Activated CD8-positive, alpha-beta memory T cell treated with anti-CD3 and anti-CD28 coated beads, Interleukin-2, amount 50 U/mL, for 24 hours (primary cell): Measurements from ENCODE around the gene TRIM13.
"Not testable (repeated sequence)": the region's sequence is repeated elsewhere in the genome, so short reads cannot be mapped to it uniquely, and the experiment has no call there.

Source experiments
- DNase-seq: peaks from one replicate; pipeline ENCODE4 v3.0.0-alpha.2; 2020; ENCODE audit errors: extremely low read depth

Gene TRIM13, protein sequence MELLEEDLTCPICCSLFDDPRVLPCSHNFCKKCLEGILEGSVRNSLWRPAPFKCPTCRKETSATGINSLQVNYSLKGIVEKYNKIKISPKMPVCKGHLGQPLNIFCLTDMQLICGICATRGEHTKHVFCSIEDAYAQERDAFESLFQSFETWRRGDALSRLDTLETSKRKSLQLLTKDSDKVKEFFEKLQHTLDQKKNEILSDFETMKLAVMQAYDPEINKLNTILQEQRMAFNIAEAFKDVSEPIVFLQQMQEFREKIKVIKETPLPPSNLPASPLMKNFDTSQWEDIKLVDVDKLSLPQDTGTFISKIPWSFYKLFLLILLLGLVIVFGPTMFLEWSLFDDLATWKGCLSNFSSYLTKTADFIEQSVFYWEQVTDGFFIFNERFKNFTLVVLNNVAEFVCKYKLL

GRCh38 chr13:49996951-49997895, at the start of gene TRIM13:
TSS of gene TRIM13 (plus strand) at chr13:49997042. CDS start at chr13:50011941, 14,899 bp downstream.
- DNase-seq, result peak; percentile 57

GRCh38 chr13:49948777-49949270, 48.0 kb upstream of the TRIM13 start:
- DNase-seq, result not testable (repeated sequence)

DNA sequence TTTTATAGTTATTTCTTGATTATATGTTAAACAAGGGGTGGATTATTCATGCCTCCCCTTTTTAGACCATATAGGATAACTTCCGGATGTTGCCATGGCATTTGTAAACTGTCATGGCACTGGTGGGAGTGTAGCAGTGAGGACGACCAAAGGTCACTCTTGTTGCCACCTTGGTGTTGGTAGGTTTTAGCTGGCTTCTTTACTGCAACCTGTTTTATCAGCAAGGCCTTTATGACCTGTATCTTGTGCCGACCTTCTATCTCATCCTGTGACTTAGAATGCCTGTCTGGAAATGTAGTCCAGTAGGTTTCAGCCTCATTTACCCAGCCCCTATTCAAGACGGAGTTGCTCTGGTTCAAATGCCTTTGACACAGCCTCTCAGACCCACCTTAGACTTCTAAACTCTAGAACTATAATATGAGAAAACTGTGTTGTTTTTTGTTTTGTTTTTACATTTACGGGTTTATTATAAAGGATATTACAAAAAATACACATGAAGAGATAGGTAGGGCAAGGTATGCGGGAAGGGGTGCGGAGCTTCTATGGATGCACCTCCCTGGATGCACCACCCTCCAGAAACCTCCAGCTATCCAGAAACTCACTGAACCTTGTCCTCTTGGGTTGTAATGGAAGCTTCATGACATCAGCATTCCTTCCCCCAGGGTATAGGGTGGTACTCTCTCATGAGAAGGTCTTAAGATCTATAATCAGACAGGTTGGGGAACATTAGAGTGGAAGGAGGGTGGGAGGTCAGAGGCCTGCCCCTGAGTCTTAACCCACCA, 44.9 kb upstream of the TRIM13 start:
- DNase-seq, result no peak

DNA sequence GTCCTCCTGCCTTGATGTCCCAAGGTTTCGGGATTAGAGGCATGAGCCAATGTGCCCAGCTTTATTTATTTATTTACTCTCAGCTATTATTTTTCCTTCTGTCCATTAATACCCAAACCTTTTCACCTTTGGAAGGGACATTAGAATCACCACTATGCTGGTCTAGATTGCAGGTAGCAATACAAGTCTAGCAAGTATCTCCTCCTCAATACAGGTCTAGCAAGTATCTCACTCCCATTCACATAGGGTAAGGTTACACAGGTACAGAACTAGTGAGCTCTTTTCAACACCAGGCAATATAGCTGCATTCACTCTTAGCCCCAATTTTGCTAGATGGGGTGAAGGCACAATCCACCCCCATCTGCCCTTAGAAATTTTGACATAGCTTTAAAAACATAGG, 43.3 kb upstream of the TRIM13 start:
- no peak for DNase-seq

- no peak for DNase-seq
Measured at GRCh38 chr13:49954674-49955455, 42.0 kb upstream of the TRIM13 start.

DNA sequence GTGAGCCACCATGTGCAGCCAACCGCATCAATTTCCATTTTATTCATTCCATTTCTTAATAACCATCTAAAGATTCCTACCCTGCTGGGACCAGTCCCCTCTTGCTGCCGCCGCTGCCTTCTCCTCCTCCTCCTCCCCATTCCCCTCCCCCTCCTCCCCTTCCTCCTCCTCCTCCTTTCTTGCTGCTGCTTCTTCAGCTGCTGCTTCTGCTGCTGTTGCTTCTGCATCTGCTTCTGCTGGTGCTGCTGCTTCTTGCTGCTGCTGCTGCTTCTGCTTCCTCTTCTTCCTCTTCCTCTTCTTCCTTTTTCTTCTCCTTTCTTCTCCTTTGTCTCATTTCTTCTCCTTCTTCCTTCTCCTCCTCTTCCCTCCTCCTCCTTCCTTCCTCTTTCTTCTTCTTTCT, 40.7 kb upstream of the TRIM13 start:
- DNase-seq, result no peak

DNA sequence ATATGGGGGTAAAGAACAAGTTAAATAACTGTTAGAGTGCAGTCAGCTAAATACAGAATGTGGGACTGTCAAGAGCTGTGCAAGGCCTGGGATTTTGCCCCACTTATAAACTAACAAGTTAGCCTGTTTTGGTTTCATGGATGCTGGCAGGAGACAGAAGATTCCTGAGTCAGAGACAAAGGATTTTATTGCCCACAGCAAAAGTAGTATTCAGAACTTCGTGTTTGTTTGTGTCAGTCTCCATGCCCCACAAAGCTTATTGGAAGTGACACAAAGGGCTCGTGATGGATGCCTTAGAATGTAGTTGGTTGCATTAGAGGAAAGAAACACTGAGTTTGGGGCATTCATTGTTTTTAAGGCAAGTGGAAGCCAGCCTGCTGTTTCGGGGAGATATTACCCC, 38.5 kb upstream of the TRIM13 start:
- no peak for DNase-seq

DNA sequence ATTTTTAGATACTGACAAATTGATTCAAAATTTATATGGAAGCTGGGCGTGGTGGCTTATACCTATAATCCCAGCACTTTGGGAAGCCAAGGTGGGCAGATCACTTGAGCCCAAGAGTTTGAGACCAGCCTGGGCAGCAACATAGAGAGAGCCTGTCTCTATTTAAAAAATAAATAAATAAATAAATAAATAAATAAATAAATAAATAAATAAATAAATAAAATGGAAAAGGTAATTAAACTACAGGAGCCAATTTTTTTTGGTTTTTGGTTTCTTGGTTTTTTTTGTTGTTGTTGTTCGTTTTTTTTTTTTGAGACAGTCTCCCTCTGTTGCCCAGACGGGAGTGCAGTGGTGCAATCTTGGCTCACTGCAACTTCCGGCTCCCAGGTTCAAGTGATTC, 29.4 kb upstream of the TRIM13 start:
- no peak for DNase-seq

- DNase-seq, result no peak
Measured at GRCh38 chr13:49972709-49973108, 24.1 kb upstream of the TRIM13 start.

GRCh38 chr13:49975826-49976225, 21.0 kb upstream of the TRIM13 start:
- DNase-seq, result no peak

DNA sequence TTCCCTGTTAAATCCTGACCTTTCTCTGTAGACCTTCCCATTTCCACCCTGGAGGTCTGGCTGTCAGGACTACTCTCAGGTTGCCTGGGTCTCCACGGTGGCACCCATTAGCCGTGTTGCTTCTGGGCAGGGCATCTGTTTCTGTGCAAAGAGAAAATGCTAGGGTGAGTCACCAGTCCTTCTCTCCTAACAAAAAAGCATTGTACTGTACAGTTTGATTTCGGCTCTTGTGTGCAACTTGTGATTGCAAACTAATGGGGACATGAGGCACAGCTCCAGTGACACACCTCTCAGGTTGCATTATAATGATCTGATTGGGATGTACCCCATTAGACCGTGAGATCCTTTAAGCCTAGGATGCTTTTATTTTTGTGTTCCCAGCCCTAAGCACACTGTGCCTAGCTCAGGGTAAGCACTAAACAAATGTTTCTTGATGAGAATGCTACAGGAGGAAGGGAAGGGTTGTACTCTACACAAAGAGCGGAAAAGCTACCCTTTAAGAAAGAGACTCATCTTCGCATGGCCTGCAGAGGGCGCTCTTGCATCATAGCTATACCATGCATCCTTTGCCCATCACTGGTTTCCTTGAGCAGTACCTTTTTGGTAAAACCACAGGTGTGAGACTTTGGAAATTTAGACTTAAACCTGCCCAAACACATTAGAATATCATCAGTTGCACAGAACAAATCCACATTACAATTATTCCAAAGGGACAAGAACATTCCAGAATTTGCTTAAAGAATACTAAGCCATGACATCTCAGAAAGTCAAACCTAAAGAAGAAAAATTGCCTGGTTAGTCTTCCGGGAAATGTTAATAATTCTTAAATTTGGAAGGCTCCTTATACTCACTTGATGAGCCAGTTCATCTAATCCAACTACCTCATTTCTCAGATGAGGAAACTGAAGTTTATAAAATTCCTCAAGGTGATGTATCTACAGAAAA, 20.3 kb upstream of the TRIM13 start:
- peak; percentile 35 for DNase-seq

DNA sequence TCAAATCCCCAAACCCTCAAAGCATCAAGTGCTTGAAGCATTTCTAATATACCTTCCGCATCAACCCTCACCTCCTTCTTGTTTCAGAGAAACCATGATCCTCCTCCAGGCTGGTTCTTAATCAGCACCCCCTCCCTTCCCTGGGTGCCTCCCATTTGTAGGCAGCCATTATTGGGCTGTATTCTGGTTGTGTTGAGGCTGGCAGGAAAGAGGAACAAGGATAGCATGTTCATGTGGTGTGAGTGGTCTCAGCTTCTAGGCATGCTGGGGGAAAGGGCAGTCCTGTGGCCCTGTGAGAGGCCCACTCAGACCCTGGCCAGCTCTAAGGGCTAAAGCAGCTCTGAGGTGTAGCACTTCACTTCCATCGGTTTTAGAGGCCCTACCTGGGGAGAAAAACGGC, 18.9 kb upstream of the TRIM13 start:
- DNase-seq, result no peak

DNA sequence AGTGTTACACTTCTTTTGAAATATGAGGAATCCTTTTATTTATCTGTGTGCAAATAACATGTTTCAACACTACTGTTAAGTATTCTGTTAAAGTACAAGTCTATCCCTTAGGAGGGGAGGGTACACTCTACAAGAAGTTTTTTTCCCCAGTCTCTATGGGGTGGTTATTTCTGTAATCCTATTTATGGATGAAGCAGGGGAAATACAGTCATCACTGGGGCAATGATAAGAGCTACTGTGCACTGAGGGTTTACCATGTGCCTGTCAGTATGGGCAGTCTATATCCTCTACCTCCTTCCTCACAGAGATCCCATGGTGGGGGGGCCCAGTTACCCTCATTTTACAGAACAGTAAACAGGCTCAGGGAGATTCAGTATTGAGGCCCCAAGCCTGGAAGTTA, 16.6 kb upstream of the TRIM13 start:
- no peak for DNase-seq

GRCh38 chr13:49985129-49985528, 11.7 kb upstream of the TRIM13 start:
- no peak for DNase-seq

- DNase-seq, result no peak
Measured at GRCh38 chr13:49986471-49986870, 10.4 kb upstream of the TRIM13 start.

DNA sequence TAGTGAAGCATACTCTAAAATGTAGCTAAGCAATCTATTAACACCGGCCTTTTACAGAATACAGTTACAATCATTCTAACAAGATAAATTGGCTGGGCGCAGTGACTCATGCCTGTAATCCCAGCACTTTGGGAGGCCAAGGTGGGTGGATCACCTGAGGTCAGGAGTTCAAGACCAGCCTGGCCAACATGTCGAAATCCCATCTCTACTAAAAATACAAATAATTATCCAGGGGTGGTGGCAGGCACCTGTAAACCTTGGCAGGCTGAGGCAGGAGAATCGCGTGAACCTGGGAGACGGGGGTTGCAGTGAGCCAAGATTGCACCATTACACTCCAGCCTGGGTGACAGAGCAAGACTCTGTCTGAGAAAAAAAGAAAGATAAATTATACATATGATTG, 6.2 kb upstream of the TRIM13 start:
- not testable (repeated sequence) for DNase-seq

GRCh38 chr13:49993111-49993510, 3.7 kb upstream of the TRIM13 start:
- DNase-seq, result no peak

GRCh38 chr13:49993666-49994065, 3.2 kb upstream of the TRIM13 start:
- DNase-seq, result no peak

DNA sequence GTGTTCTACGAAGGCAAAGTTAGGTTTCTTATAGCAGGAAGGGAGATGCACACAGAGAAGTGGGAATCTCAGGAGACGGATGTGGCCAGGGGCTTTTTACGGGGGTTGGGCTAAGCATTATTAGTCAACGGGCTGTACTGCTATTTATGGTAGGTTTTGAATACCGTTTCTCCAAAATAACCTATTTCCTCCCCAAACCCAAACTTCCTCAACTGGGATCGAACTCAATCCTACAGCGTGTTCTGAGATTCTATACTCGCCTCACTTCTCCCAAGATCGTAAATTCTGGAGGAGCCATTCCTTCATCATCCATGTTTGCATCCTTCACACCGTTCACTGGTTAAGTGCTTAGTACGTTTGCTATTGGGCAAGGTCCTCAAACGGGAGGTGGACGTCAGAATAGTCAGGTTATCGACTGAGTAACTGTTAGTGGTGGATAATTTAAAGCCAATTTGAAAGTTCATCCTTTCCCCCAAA, 1.2 kb upstream of the TRIM13 start:
- no peak for DNase-seq
